CD14-positive monocyte (primary cell): Measurements from ENCODE around the gene DOK5. TPM values are rescaled to one million over a fixed set of nuclear protein-coding genes. Genes with fewer than 3 reads are reported as not detected.

Experiments
- DNase-seq, 3 donors: peaks; one replicate each; pipeline ENCODE4 v3.0.0-alpha.2; 2011 to 2022
- H2AFZ ChIP-seq: 2 replicates; pipeline ENCODE4 v1.6.0; 2012; ENCODE audit warnings: mild to moderate bottlenecking, low read depth, low read length, inconsistent platforms; ENCODE audit not compliant: insufficient read depth, poor library complexity, severe bottlenecking
- H3K27ac ChIP-seq, 2 donors: 1 replicate in 1 of 2; 2 replicates in 1 of 2; pipeline ENCODE4 v1.5.1; 2012 to 2013; ENCODE audit warnings: low read length in 2 of 2, control low read depth in 1 of 2, inconsistent platforms in 1 of 2, low read depth in 1 of 2, mild to moderate bottlenecking in 1 of 2
- H3K27me3 ChIP-seq, 2 donors: one replicate each; pipeline versions ENCODE4 v1.6.0 to v1.6.1; 2011 to 2013; ENCODE audit warnings: low read length in 2 of 2; ENCODE audit not compliant: control insufficient read depth in 2 of 2, insufficient read depth in 2 of 2
- H3K36me3 ChIP-seq, 2 donors: replicated peaks in 1 of 2; 1 replicate in 1 of 2; 2 replicates in 1 of 2; pipeline versions ENCODE4 v1.5.1 to v1.6.1; 2012 to 2013; ENCODE audit warnings: low read length in 2 of 2, control low read depth in 1 of 2, inconsistent platforms in 1 of 2, mild to moderate bottlenecking in 1 of 2; ENCODE audit not compliant: insufficient read depth in 2 of 2, control insufficient read depth in 1 of 2
- H3K4me1 ChIP-seq, 2 donors: 1 replicate in 1 of 2; 2 replicates in 1 of 2; pipeline versions ENCODE4 v1.5.1 to v1.6.1; 2012 to 2013; ENCODE audit warnings: low read length in 2 of 2, control low read depth in 1 of 2, inconsistent platforms in 1 of 2, mild to moderate bottlenecking in 1 of 2, moderate library complexity in 1 of 2; ENCODE audit not compliant: insufficient read depth in 2 of 2, control insufficient read depth in 1 of 2
- H3K4me2 ChIP-seq: replicated peaks from 2 replicates; pipeline ENCODE3; 2012; ENCODE audit warnings: low read length, moderate library complexity, mild to moderate bottlenecking; ENCODE audit not compliant: poor library complexity, severe bottlenecking; ENCODE audit errors: extremely low read depth
- H3K4me3 ChIP-seq, 3 experiments: fragments of 200-600 bp in 1 of 3; sonication (generic) in 1 of 3; replicated peaks in 1 of 3; 1 replicate in 2 of 3; 2 replicates in 1 of 3; pipeline ENCODE4 v1.5.1; 2011 to 2013; ENCODE audit warnings: low read length in 3 of 3, mild to moderate bottlenecking in 3 of 3, control low read depth in 2 of 3, low read depth in 2 of 3, inconsistent platforms in 1 of 3, moderate library complexity in 1 of 3
- H3K79me2 ChIP-seq: 2 replicates; pipeline ENCODE4 v1.6.0; 2012; ENCODE audit warnings: mild to moderate bottlenecking, control low read depth, inconsistent platforms, low read length, moderate library complexity; ENCODE audit not compliant: insufficient read depth
- H3K9ac ChIP-seq: 2 replicates; pipeline ENCODE4 v1.6.0; 2017; ENCODE audit warnings: low read length, mild to moderate bottlenecking; ENCODE audit not compliant: insufficient read depth, poor library complexity, severe bottlenecking
- H3K9me3 ChIP-seq, 2 donors: replicated peaks in 1 of 2; 1 replicate in 1 of 2; 2 replicates in 1 of 2; pipeline versions ENCODE4 v1.5.1 to v1.6.1; 2012 to 2013; ENCODE audit warnings: low read length in 2 of 2, control low read depth in 1 of 2; ENCODE audit not compliant: control insufficient read depth in 1 of 2, insufficient read depth in 1 of 2
- H4K20me1 ChIP-seq: 2 replicates; pipeline ENCODE4 v1.6.0; 2012; ENCODE audit warnings: mild to moderate bottlenecking, low read length, control low read depth, moderate library complexity; ENCODE audit not compliant: insufficient read depth
- H3K27ac Mint-ChIP-seq, 7 donors: one replicate each; pipeline ENCODE4 v1.8.0; 2020; ENCODE audit warnings: mild to moderate bottlenecking in 7 of 7, mixed read lengths in 7 of 7, moderate library complexity in 6 of 7, inconsistent platforms in 2 of 7
- H3K27me3 Mint-ChIP-seq, 3 donors: one replicate each; pipeline ENCODE4 v1.8.0; 2021 to 2022; ENCODE audit warnings: low read depth in 3 of 3, mild to moderate bottlenecking in 3 of 3, mixed read lengths in 3 of 3, moderate library complexity in 3 of 3, inconsistent platforms in 1 of 3
- H3K36me3 Mint-ChIP-seq, 2 donors: one replicate each; pipeline ENCODE4 v1.8.0; 2020; ENCODE audit warnings: mixed read lengths in 2 of 2, inconsistent platforms in 1 of 2, mild to moderate bottlenecking in 1 of 2
- H3K4me1 Mint-ChIP-seq: one replicate; pipeline ENCODE4 v1.8.0; 2020; ENCODE audit warnings: mild to moderate bottlenecking, mixed read lengths
- H3K4me3 Mint-ChIP-seq, 2 donors: one replicate each; pipeline ENCODE4 v1.8.0; 2020; ENCODE audit warnings: mild to moderate bottlenecking in 2 of 2, mixed read lengths in 2 of 2, moderate library complexity in 1 of 2
- H3K9me3 Mint-ChIP-seq, 7 donors: one replicate each; pipeline ENCODE4 v1.8.0; 2020 to 2022; ENCODE audit warnings: mixed read lengths in 7 of 7, mild to moderate bottlenecking in 6 of 7, moderate library complexity in 6 of 7, inconsistent platforms in 2 of 7
- CTCF ChIP-seq: fragments of 200-600 bp; IDR thresholded peaks from one replicate; pipeline ENCODE4 v1.8.0; 2022; ENCODE audit warnings: antibody characterized with exemption, mild to moderate bottlenecking
- WGBS: methylation state at CpG from one replicate; pipeline ENCODE4 v1.1.5; 2013; ENCODE audit warnings: missing lambda C conversion rate; ENCODE audit not compliant: insufficient coverage; 5-methylcytosine and 5-hydroxymethylcytosine counted together
- intact Hi-C, 2 donors: fragments of 100-400 bp; cut with micrococcal nuclease; formaldehyde crosslinking; loops; one replicate each; pipeline versions ENCODE4 v1.15.0 to v1.15.1; 2023
- polyA plus RNA-seq, 3 donors: library from polyadenylated mRNA; depleted of rRNA in 1 of 3; unstranded in 2 of 3; stranded (reverse) in 1 of 3; fragments of 300-500 nt in 2 of 3; fragments of >200 nt in 1 of 3; fragmentation: Illumina TruSeq in 2 of 3; gene quantifications; 1 replicate in 2 of 3; 2 replicates in 1 of 3; pipeline ENCODE4 v1.2.3, GENCODE V29; 2012 to 2021

Gene DOK5
- polyA plus RNA-seq, 3 donors = not detected

GRCh38 chr20:54624706-54625390 is 149.5 kb downstream of the DOK5 start:
- Histone ChIP-seq H3K79me2 (no peaks in the 10 kb centered on the region), H3K27me3 (no peaks in the 10 kb centered on the region), H3K27ac (no peak overlapping the region), H3K4me2 (no peak overlapping the region), H3K9me3 (no peaks in the 10 kb centered on the region), H4K20me1 (no peaks in the 10 kb centered on the region), H3K9ac (no peak overlapping the region), H3K36me3 (no peaks in the 10 kb centered on the region), H3K4me1 (no peaks in the 10 kb centered on the region), H3K4me3 (no peak overlapping the region), H2AFZ (no peak overlapping the region)
- TF ChIP-seq CTCF = no peak
- no peak overlapping the region for H3K27ac Mint-ChIP-seq
- no peak overlapping the region for H3K4me3 Mint-ChIP-seq
- peaks cover 0 to 3% (median 0%) of the 10 kb centered on the region in 3 donors for H3K27me3 Mint-ChIP-seq
- WGBS = 65% methylated on average over 4 of the region's 7 CpGs
- DNase-seq = no peak
- no peaks in the 10 kb centered on the region for H3K4me1 Mint-ChIP-seq
- H3K9me3 Mint-ChIP-seq = no peaks in the 10 kb centered on the region
- no peaks in the 10 kb centered on the region for H3K36me3 Mint-ChIP-seq
- intact Hi-C loops = no loop called here

DNA sequence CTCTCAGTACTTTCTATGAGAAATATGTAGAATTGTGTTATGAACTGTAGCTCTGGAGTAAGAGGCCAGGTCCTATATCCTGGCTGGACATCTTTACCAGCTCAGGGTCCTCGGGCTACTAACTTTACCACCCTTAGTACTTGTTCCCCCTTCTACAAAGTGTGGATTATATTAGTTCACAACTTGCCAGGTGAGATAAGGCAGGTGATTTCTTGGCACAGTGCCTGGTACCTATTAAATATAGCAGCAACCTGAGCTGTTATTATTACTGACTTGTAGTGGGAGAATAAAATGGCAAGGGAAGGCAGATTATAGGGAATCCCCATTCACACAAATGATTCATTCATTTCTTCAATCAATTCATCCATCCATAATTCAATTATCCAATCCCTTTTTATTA is 150.1 kb downstream of the DOK5 start:
- no peak overlapping the region for H3K27ac Mint-ChIP-seq
- Histone ChIP-seq H3K9me3 (no peaks in the 10 kb centered on the region), H3K4me3 (no peak overlapping the region), H3K27me3 (no peaks in the 10 kb centered on the region), H3K4me1 (no peaks in the 10 kb centered on the region), H4K20me1 (no peaks in the 10 kb centered on the region), H3K9ac (no peak overlapping the region), H3K36me3 (no peaks in the 10 kb centered on the region), H3K27ac (no peak overlapping the region), H3K79me2 (no peaks in the 10 kb centered on the region), H2AFZ (no peak overlapping the region), H3K4me2 (no peak overlapping the region)
- H3K4me3 Mint-ChIP-seq = no peak overlapping the region
- intact Hi-C loops = no loop called here
- H3K27me3 Mint-ChIP-seq = peaks cover 1 to 3% (median 1%) of the 10 kb centered on the region in 3 donors
- DNase-seq = no peak
- no CpG with 5 or more reads among the region's 1 CpG for WGBS
- H3K9me3 Mint-ChIP-seq = no peaks in the 10 kb centered on the region
- TF ChIP-seq CTCF = no peak
- H3K36me3 Mint-ChIP-seq = no peaks in the 10 kb centered on the region
- H3K4me1 Mint-ChIP-seq = no peaks in the 10 kb centered on the region
